ENCODE measurements around the gene ZNF639. TPM values are rescaled to one million over a fixed set of nuclear protein-coding genes. Genes with fewer than 3 reads are reported as not detected.

ZNF639 gene
- total RNA-seq, 4 donors from 2014 or later: 24.0 to 51.2 (median 29.8) TPM

- Histone ChIP-seq H3K36me3 (peaks cover 0 to 58% (median 0%) of the 10 kb centered on the region in 3 donors), H3K9me3 (no peaks in the 10 kb centered on the region), H3K4me3 (no peak overlapping the region), H3K4me1 (no peaks in the 10 kb centered on the region), H3K27ac (no peak overlapping the region), H3K27me3 (no peaks in the 10 kb centered on the region)
- no peak for DNase-seq
- TF ChIP-seq POLR2A (IDR thresholded peaks at IDR 0.05): no peak
- TF ChIP-seq CTCF (IDR thresholded peaks at IDR 0.05): no peak
Observed at GRCh38 chr3:179336345-179336929, 13.6 kb downstream of the ZNF639 start.

- peak within 1 kb of the TSS; percentile 75 to 94 (median 86) for H3K4me3 ChIP-seq
- peaks cover 0 to 28% (median 0%) of the 10 kb centered on the region in 3 donors for H3K36me3 ChIP-seq
- H3K9me3 ChIP-seq: no peaks in the 10 kb centered on the region
- peak within 1 kb of the TSS; percentile 78 to 94 (median 87) for H3K27ac ChIP-seq
- peaks cover 0 to 9% (median 0%) of the 10 kb centered on the region in 4 donors for H3K4me1 ChIP-seq
- DNase-seq: peak; percentile 92 to 97 (median 93)
- no peaks in the 10 kb centered on the region for H3K27me3 ChIP-seq
- TF ChIP-seq POLR2A (IDR thresholded peaks at IDR 0.05): peak; percentile 38 to 78
- TF ChIP-seq CTCF (IDR thresholded peaks at IDR 0.05): no peak
Observed at GRCh38 chr3:179347345-179348194, 24.7 kb downstream of the ZNF639 start, which contains the start of gene MFN1. Gene MFN1, plus strand, starts transcription at chr3:179347709. Its CDS starts 1,143 bp downstream, at chr3:179348852.

GRCh38 chr3:179348325-179349013 is 25.6 kb downstream of the ZNF639 start:
- peak overlapping the region; percentile 75 to 94 (median 86) for H3K4me3 ChIP-seq
- H3K4me1 ChIP-seq: peaks cover 0 to 9% (median 0%) of the 10 kb centered on the region in 4 donors
- TF ChIP-seq POLR2A (IDR thresholded peaks at IDR 0.05) (peak in 1 of 2 donors; percentile 54), CTCF (IDR thresholded peaks at IDR 0.05) (no peak)
- H3K27me3 ChIP-seq: no peaks in the 10 kb centered on the region
- no peaks in the 10 kb centered on the region for H3K9me3 ChIP-seq
- H3K36me3 ChIP-seq: peaks cover 0 to 36% (median 0%) of the 10 kb centered on the region in 3 donors
- DNase-seq: peak in 1 of 3 donors; percentile 47
- H3K27ac ChIP-seq: peak overlapping the region; percentile 78 to 94 (median 87)

GRCh38 chr3:179355996-179356395 is 33.2 kb downstream of the ZNF639 start:
- Histone ChIP-seq H3K4me3 (no peak overlapping the region), H3K27ac (no peak overlapping the region), H3K27me3 (no peaks in the 10 kb centered on the region), H3K36me3 (peaks cover 0 to 92% (median 0%) of the 10 kb centered on the region in 3 donors), H3K4me1 (no peaks in the 10 kb centered on the region), H3K9me3 (no peaks in the 10 kb centered on the region)
- no peak for DNase-seq
- TF ChIP-seq POLR2A (IDR thresholded peaks at IDR 0.05): no peak
- no peak for TF ChIP-seq CTCF (IDR thresholded peaks at IDR 0.05)

- Histone ChIP-seq H3K4me1 (no peaks in the 10 kb centered on the region), H3K9me3 (no peaks in the 10 kb centered on the region), H3K4me3 (no peak overlapping the region), H3K27ac (no peak overlapping the region), H3K27me3 (no peaks in the 10 kb centered on the region), H3K36me3 (peaks cover 0 to 92% (median 0%) of the 10 kb centered on the region in 3 donors)
- DNase-seq: no peak
- TF ChIP-seq POLR2A (IDR thresholded peaks at IDR 0.05) (no peak), CTCF (IDR thresholded peaks at IDR 0.05) (no peak)
Observed at GRCh38 chr3:179363332-179363731, 40.5 kb downstream of the ZNF639 start.

All from Peyer's patch (tissue), 4 donors.